Activated CD8-positive, alpha-beta T cell treated with anti-CD3 and anti-CD28 coated beads, Interleukin-2, amount 10 ng/mL, durations not matched to agents 7 days and 5 days (primary cell): Measurements from ENCODE around the gene ACVR1B. TPM values are rescaled to one million over a fixed set of nuclear protein-coding genes. Genes with fewer than 3 reads are reported as not detected.

ENCODE experiments used
- ATAC-seq: fragments of 150-1000 bp; cut with Tn5 transposase; one replicate; pipeline ENCODE4 v1.10.0; 2021; ENCODE audit warnings: moderate library complexity
- CTCF ChIA-PET: fragments of 350-600 bp; sonication (Branson Sonifier 250); formaldehyde crosslinking; loops from one replicate; lab custom pipeline; 2021; ENCODE audit warnings: antibody characterized with exemption; lab: Charles Lee
- POLR2A ChIA-PET: fragments of 350-600 bp; sonication (Branson Sonifier 250); formaldehyde crosslinking; loops from one replicate; lab custom pipeline; 2021; ENCODE audit warnings: antibody characterized with exemption; lab: Charles Lee
- DNase-seq: peaks from one replicate; pipeline ENCODE4 v3.0.0-alpha.2; 2020
- H3K27ac Mint-ChIP-seq: one replicate; pipeline ENCODE4 v1.8.0; 2021; ENCODE audit warnings: mild to moderate bottlenecking, mixed read lengths
- H3K27me3 Mint-ChIP-seq: one replicate; pipeline ENCODE4 v1.8.0; 2021; ENCODE audit warnings: low read depth, mixed read lengths
- H3K36me3 Mint-ChIP-seq: one replicate; pipeline ENCODE4 v1.8.0; 2021; ENCODE audit warnings: low read depth, mixed read lengths
- H3K4me1 Mint-ChIP-seq: one replicate; pipeline ENCODE4 v1.8.0; 2021; ENCODE audit warnings: low read depth, mixed read lengths
- H3K4me3 Mint-ChIP-seq: one replicate; pipeline ENCODE4 v1.8.0; 2021; ENCODE audit warnings: mild to moderate bottlenecking, mixed read lengths
- H3K9me3 Mint-ChIP-seq: one replicate; pipeline ENCODE4 v1.8.0; 2022; ENCODE audit warnings: mixed read lengths; ENCODE audit not compliant: insufficient read depth
- total RNA-seq, 2 experiments: library from RNA; stranded (reverse); gene quantifications; one replicate each; pipeline ENCODE4 v1.2.3, GENCODE V29; 2021

Gene ACVR1B
- total RNA-seq, 2 experiments from 2014 or later, result 7.8 to 8.8 TPM

DNA sequence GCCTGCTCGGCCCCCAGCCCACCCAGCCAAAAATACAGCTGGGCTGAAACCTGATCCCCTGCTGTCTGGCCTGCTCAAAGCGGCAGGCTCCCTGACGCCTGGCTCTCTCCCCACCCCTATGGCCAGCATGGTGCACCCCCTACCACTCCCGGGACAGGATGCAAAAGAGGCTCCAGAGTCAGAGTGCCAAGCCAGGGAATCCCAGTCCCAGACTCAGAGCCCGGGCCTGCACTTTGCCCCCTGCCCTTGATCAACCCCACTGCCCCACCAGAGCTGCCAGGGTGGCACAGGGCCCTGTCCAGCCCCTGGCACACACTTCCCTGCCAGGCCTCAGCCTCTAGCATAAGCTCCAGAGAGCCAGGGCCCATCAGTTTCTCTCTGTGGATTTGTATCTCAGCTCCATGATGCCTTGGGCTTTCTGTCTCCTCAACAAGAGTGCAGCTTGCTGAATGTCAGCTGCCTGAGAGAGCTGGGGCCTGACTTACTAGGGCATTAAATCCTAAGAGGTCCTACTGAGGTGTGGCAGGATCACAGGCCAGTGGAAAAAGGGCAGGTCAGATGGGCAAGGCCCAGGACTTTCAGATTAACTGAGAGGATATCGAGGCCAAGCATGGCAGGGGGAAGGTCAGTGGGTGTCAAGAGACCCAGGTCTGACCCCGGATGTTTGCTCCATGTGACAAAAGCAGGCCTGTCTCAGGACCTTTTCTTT, 30.3 kb upstream of the ACVR1B start:
- ChIA-PET CTCF (interaction anchor here (1.1 to 6.6 kb wide), 6 partner anchors 14 to 102 kb away, joined by 3 to 46 read pairs (median 6); partner anchors contain the start of gene ACVRL1), POLR2A (no interaction called here)
- Mint-ChIP-seq H3K4me3 (no peak overlapping the region), H3K36me3 (no peaks in the 10 kb centered on the region), H3K27me3 (peaks cover 10% of the 10 kb centered on the region), H3K9me3 (no peaks in the 10 kb centered on the region), H3K27ac (no peak overlapping the region), H3K4me1 (peaks cover 4% of the 10 kb centered on the region)
- ATAC-seq (no peak), DNase-seq (no peak)

- CTCF ChIA-PET, result interaction anchor here (0.6 to 6.6 kb wide), 17 partner anchors 10 to 207 kb away, joined by 3 to 46 read pairs (median 5); partner anchors contain the start of gene ACVRL1
- DNase-seq (no peak), ATAC-seq (no peak)
- H3K4me1 Mint-ChIP-seq, result peaks cover 4% of the 10 kb centered on the region
- no peak overlapping the region for H3K27ac Mint-ChIP-seq
- H3K9me3 Mint-ChIP-seq, result no peaks in the 10 kb centered on the region
- POLR2A ChIA-PET, result interaction anchor here (1.1 kb wide), 1 partner anchor 72 kb away, joined by 3 read pairs; no protein-coding TSS in a partner anchor
- H3K27me3 Mint-ChIP-seq, result peaks cover 10% of the 10 kb centered on the region
- H3K36me3 Mint-ChIP-seq, result no peaks in the 10 kb centered on the region
- H3K4me3 Mint-ChIP-seq, result no peak overlapping the region
Measured at GRCh38 chr12:51922146-51922545, 29.4 kb upstream of the ACVR1B start.

DNA sequence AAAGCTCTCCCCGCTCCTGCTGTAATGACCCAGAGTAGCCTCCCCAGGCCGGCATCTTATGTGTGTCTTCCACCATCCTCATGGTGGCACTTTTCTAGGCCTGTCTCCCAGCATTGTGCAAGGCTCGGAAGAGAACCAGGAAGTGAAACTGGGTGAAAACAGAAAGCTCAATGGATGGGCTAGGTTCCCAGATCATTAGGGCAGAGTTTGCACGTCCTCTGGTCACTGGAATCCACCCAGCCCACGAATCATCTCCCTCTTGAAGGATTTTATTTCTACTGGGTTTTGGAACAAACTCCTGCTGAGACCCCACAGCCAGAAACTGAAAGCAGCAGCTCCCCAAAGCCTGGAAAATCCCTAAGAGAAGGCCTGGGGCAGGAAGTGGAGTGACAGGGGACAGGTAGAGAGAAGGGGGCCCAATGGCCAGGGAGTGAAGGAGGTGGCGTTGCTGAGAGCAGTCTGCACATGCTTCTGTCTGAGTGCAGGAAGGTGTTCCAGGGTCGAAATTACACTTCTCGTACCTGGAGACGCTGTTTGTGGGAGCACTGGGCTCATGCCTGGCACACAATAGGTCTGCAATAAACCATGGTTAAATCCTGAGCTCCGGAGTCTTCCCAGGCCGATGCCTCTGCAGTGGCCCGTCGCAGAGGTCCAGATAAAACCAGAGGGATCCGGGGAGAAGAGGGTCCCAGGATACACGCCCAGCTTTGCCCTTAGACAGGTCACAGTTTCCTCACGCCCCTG, 28.6 kb upstream of the ACVR1B start:
- no peak overlapping the region for H3K27ac Mint-ChIP-seq
- peaks cover 4% of the 10 kb centered on the region for H3K4me1 Mint-ChIP-seq
- ATAC-seq (no peak), DNase-seq (no peak)
- H3K27me3 Mint-ChIP-seq, result peaks cover 10% of the 10 kb centered on the region
- ChIA-PET CTCF (interaction anchor here (0.6 to 6.6 kb wide), 18 partner anchors 11 to 133 kb away, joined by 3 to 46 read pairs (median 4); partner anchors contain the start of gene ACVRL1), POLR2A (interaction anchor here (1.1 kb wide), 1 partner anchor 73 kb away, joined by 3 read pairs; no protein-coding TSS in a partner anchor)
- H3K36me3 Mint-ChIP-seq, result no peaks in the 10 kb centered on the region
- H3K9me3 Mint-ChIP-seq, result no peaks in the 10 kb centered on the region
- no peak overlapping the region for H3K4me3 Mint-ChIP-seq

DNA sequence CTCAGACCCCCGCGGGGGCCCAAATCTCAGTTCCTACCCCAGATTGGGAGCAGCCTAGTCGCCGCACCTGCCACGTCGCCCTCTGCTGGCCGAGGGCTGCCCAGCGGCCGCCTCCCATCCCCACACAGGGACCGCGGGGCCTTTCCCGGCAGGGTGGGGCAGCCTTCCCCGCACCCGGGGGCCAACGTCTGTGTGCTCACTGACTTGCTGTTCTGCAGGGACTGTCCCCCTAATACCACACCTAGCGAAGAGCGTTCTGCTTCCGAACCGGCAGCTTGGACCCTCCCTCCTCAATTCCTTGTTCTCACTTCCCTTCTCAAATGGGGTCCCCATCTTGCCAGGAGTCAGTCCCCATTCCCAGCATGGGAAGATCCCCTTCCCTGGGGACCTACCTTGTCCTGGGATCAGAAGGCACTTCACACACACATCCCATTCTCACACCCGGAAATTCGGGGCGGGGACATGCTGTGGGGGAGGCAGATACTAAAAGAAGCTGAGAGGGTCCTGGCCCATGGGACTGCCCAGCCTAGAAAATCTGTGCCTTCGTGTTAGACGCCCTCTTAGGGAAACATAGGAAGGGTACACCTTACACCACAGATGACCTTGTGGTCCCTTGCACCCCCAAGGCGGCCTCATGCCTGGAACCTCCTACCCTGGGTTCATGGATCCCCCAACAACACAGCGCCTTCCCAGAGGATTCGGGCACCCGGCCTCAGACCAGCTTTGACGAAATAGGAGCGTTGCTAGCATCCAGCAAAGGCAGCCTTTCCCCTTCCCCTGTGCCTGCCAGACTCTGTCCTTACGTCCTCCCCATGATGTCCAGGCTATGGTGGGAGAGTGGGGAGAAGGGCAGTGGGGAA, 27.8 kb upstream of the ACVR1B start:
- Mint-ChIP-seq H3K36me3 (no peaks in the 10 kb centered on the region), H3K9me3 (no peaks in the 10 kb centered on the region), H3K27me3 (peaks cover 10% of the 10 kb centered on the region), H3K27ac (no peak overlapping the region), H3K4me3 (no peak overlapping the region), H3K4me1 (peaks cover 4% of the 10 kb centered on the region)
- ATAC-seq (peak; percentile 82), DNase-seq (peak; percentile 61)
- POLR2A ChIA-PET, result no interaction called here
- CTCF ChIA-PET, result interaction anchor here (0.6 to 6.6 kb wide), 11 partner anchors 12 to 99 kb away, joined by 3 to 46 read pairs (median 8); partner anchors contain the start of gene ACVRL1

DNA sequence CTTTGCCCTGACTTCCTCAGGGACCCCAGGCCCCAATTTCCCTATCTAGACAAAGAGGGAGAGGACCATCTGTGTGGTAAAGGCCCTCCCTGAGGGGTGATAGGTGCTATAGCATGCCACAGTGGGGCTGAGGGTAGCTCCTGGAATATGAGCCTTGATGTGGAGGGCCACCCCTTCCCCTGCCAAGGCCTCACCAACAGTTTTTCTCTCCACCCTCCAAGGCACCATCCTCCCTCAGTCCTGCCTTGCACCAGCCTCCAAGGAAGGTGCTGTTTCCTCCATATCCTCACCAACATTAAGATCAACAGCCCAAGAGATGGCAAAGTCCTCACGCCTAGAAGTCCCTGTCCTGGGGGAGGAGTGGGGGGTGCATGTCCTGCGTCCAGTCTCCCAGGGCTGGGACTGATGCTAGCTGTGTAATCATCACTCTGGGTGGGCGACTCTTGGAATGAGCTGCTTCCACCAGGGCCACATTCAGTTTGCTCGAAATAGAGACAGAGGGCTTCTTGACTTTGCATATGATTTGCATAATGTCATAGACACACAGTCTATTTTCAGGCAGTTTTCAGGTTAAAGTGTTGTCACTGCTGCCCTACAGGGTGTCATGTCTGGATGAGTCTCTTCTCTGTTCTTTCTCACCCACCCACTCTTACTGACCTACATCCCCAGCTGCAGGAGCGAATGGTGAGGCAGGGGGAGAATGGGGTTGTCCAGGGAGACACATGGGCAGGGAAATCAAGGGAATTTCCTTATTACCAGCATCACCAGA, 26.8 kb upstream of the ACVR1B start:
- DNase-seq, result no peak
- POLR2A ChIA-PET, result no interaction called here
- Mint-ChIP-seq H3K27ac (no peak overlapping the region), H3K27me3 (peaks cover 12% of the 10 kb centered on the region), H3K9me3 (no peaks in the 10 kb centered on the region), H3K4me1 (peaks cover 4% of the 10 kb centered on the region), H3K36me3 (no peaks in the 10 kb centered on the region), H3K4me3 (no peak overlapping the region)
- CTCF ChIA-PET, result interaction anchor here (1.5 to 6.6 kb wide), 3 partner anchors 52 to 104 kb away, joined by 3 to 46 read pairs (median 30); no protein-coding TSS in a partner anchor
- no peak for ATAC-seq

DNA sequence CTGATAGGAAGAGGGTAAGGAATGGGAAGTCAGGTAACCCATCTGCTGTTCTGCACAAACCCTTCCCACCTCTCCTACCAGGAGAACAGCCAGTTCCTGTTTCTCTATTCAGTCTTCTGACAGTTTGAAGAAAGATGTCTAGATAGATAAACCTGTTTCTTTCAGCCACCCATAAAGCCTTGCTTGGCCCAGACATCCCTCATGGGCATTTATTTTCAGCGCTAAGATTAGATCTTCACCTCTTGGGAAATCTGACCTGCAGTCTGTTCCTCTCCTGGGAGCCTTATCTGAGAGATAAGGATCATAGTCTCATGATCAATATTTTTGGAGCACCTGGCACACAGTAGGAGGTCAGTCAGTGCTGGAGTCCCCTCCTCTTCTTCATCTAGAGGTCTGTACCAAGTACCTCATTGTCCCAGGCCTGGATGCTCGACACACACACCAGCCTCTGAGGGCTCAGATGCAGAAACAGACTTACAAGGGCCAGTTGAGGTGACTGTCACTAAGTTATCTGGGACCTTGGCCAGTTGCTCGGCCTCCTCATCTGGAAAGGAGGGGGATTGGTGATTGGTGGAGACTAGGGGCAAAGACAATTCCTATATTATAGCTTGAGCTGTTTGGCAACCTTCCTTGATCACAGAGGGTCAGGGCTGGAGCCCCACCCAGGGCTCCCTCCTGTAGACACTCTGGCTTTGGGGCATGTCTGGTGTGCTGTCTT, 26.0 kb upstream of the ACVR1B start:
- ATAC-seq (no peak), DNase-seq (no peak)
- Mint-ChIP-seq H3K27me3 (peaks cover 16% of the 10 kb centered on the region), H3K4me1 (peaks cover 4% of the 10 kb centered on the region), H3K27ac (peak overlapping the region; percentile 30), H3K9me3 (no peaks in the 10 kb centered on the region), H3K4me3 (no peak overlapping the region), H3K36me3 (no peaks in the 10 kb centered on the region)
- POLR2A ChIA-PET, result no interaction called here
- CTCF ChIA-PET, result interaction anchor here (0.8 to 6.6 kb wide), 8 partner anchors 27 to 534 kb away, joined by 3 to 46 read pairs (median 6); partner anchors contain the start of gene GALNT6

DNA sequence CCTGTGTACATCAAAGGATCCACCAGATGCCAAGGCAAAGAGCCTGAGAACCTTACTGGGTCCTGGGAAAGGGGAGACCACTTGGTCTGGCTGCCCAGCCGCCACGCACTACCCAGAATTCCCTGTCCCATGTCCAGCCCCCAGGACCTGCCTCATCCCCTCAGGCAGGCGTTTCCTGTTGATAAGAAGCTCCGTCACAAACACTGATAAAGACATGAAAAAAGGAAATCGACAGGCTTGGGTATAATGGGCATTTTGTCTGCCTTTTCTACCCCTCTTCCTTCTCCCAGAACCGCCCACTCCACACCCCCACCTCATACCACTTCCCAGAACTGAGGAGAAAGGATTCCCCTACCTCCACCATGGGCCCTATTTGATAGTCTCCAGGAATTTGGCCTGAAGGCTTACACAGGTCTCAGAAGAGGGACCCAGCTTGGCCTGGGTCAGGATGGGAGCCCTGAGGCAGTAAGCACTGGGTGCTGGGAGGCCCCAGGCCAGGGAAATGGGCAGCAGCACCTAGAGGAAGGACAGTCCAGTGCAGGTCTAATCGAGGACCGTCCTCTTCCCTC, 25.4 kb upstream of the ACVR1B start:
- ChIA-PET POLR2A (no interaction called here), CTCF (interaction anchor here (0.6 to 6.6 kb wide), 13 partner anchors 14 to 535 kb away, joined by 3 to 46 read pairs (median 5); partner anchors contain the start of gene GALNT6)
- no peak overlapping the region for H3K4me3 Mint-ChIP-seq
- no peak overlapping the region for H3K27ac Mint-ChIP-seq
- peaks cover 19% of the 10 kb centered on the region for H3K27me3 Mint-ChIP-seq
- peaks cover 4% of the 10 kb centered on the region for H3K4me1 Mint-ChIP-seq
- H3K36me3 Mint-ChIP-seq, result no peaks in the 10 kb centered on the region
- no peaks in the 10 kb centered on the region for H3K9me3 Mint-ChIP-seq
- ATAC-seq (no peak), DNase-seq (no peak)

- no peaks in the 10 kb centered on the region for H3K36me3 Mint-ChIP-seq
- ATAC-seq, result peak; percentile 57
- DNase-seq, result peak; percentile 72
- H3K4me3 Mint-ChIP-seq, result no peak overlapping the region
- POLR2A ChIA-PET, result no interaction called here
- no peaks in the 10 kb centered on the region for H3K9me3 Mint-ChIP-seq
- peaks cover 4% of the 10 kb centered on the region for H3K4me1 Mint-ChIP-seq
- CTCF ChIA-PET, result interaction anchor here (0.6 to 6.6 kb wide), 14 partner anchors 13 to 535 kb away, joined by 3 to 46 read pairs (median 5); partner anchors contain the start of gene GALNT6
- H3K27ac Mint-ChIP-seq, result no peak overlapping the region
- peaks cover 19% of the 10 kb centered on the region for H3K27me3 Mint-ChIP-seq
Measured at GRCh38 chr12:51926718-51927117, 24.8 kb upstream of the ACVR1B start.

DNA sequence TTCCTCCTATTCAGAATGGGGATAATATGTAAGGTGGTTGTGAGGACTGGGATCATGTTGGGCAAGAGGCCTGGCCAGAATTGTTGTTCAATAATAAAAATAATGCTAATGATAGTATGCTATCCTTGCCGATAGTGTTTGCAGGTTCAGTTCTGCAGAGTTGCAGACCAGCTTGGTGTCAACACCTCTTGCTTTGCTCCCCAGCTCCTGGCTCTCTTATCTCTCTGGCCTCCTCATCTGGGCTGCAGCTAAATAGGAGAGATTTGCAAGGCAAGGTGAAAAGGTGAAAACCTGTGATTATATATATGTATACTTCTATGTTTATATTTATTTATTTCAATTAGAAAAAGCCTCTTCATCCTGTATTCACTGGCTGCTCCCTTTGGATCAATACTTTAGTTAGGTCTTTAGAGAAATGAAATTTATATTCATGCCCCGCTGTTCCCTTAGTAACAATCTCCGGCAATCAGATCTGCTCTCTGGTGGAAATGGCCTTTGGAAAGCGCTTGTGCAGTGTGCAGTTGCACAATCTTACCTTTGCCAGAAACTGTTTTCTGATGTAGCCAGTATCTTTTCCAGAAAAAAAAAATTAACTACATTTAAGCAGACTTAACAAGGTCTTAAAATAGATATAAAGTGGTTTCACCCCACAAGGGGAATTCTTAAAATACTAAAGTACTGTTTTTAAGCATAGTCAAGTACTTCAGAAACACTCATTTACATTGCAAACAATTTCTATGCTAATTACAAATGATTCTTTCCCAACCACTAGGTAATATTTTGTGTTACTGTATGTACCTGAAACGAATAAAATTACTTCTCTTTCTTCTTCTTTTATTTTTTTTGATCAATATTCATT, 19.1 kb upstream of the ACVR1B start:
- CTCF ChIA-PET, result interaction anchor here (2.0 kb wide), 1 partner anchor 39 kb away, joined by 5 read pairs; no protein-coding TSS in a partner anchor
- Mint-ChIP-seq H3K9me3 (no peaks in the 10 kb centered on the region), H3K36me3 (no peaks in the 10 kb centered on the region), H3K4me3 (no peak overlapping the region), H3K27me3 (peaks cover 22% of the 10 kb centered on the region), H3K27ac (no peak overlapping the region), H3K4me1 (no peaks in the 10 kb centered on the region)
- no peak for DNase-seq
- no peak for ATAC-seq
- POLR2A ChIA-PET, result no interaction called here
